CD8-positive, alpha-beta memory T cell (primary cell): ENCODE results near the gene AWAT2. TPM values are rescaled to one million over a fixed set of nuclear protein-coding genes. Genes with fewer than 3 reads are reported as not detected.

Source experiments
- CTCF ChIA-PET: fragments of 350-600 bp; sonication (Branson Sonifier 250); formaldehyde crosslinking; loops from one replicate; lab custom pipeline; 2021; ENCODE audit warnings: antibody characterized with exemption; lab: Charles Lee
- POLR2A ChIA-PET: fragments of 350-600 bp; sonication (Branson Sonifier 250); formaldehyde crosslinking; loops from one replicate; lab custom pipeline; 2021; ENCODE audit warnings: antibody characterized with exemption; lab: Charles Lee
- DNase-seq, 5 donors: peaks; one replicate each; pipeline versions ENCODE4 v3.0.0 to v3.0.0-alpha.2; 2020 to 2022; ENCODE audit warnings: mixed read lengths in 1 of 5
- H3K27ac ChIP-seq: one replicate; pipeline ENCODE4 v1.7.0; 2013; ENCODE audit warnings: low read depth, mild to moderate bottlenecking, low read length, moderate library complexity
- H3K27me3 ChIP-seq: 2 replicates; pipeline ENCODE4 v1.7.0; 2013; ENCODE audit warnings: low read length, mild to moderate bottlenecking; ENCODE audit not compliant: insufficient read depth, poor library complexity, severe bottlenecking
- H3K36me3 ChIP-seq: 2 replicates; pipeline ENCODE4 v1.7.0; 2013; ENCODE audit warnings: mild to moderate bottlenecking, low read length, moderate library complexity; ENCODE audit not compliant: insufficient read depth
- H3K4me1 ChIP-seq: 2 replicates; pipeline ENCODE4 v1.7.0; 2013; ENCODE audit warnings: mild to moderate bottlenecking, low read length, moderate library complexity; ENCODE audit not compliant: insufficient read depth
- H3K4me3 ChIP-seq: 2 replicates; pipeline ENCODE4 v1.7.0; 2013; ENCODE audit warnings: mild to moderate bottlenecking, low read length
- H3K9me3 ChIP-seq: 2 replicates; pipeline ENCODE4 v1.7.0; 2013; ENCODE audit warnings: mild to moderate bottlenecking, low read length
- H3K27ac Mint-ChIP-seq, 8 donors: one replicate each; pipeline ENCODE4 v1.8.0; 2020 to 2021; ENCODE audit warnings: mixed read lengths in 8 of 8, mild to moderate bottlenecking in 6 of 8, inconsistent platforms in 3 of 8, moderate library complexity in 3 of 8
- H3K27me3 Mint-ChIP-seq, 2 donors: one replicate each; pipeline ENCODE4 v1.8.0; 2020 to 2021; ENCODE audit warnings: mixed read lengths in 2 of 2, mild to moderate bottlenecking in 1 of 2, moderate library complexity in 1 of 2
- H3K36me3 Mint-ChIP-seq, 3 donors: one replicate each; pipeline ENCODE4 v1.8.0; 2020 to 2021; ENCODE audit warnings: mixed read lengths in 3 of 3, inconsistent platforms in 1 of 3, mild to moderate bottlenecking in 1 of 3
- H3K4me1 Mint-ChIP-seq, 3 donors: one replicate each; pipeline ENCODE4 v1.8.0; 2020 to 2021; ENCODE audit warnings: mixed read lengths in 3 of 3, inconsistent platforms in 1 of 3, mild to moderate bottlenecking in 1 of 3
- H3K4me3 Mint-ChIP-seq, 7 donors: one replicate each; pipeline ENCODE4 v1.8.0; 2020 to 2021; ENCODE audit warnings: mixed read lengths in 7 of 7, mild to moderate bottlenecking in 6 of 7, moderate library complexity in 4 of 7, inconsistent platforms in 2 of 7
- H3K9me3 Mint-ChIP-seq, 5 donors: one replicate each; pipeline ENCODE4 v1.8.0; 2020 to 2022; ENCODE audit warnings: mixed read lengths in 5 of 5, mild to moderate bottlenecking in 3 of 5, moderate library complexity in 2 of 5, inconsistent platforms in 1 of 5
- polyA plus RNA-seq: library from polyadenylated mRNA; unstranded; fragments of 300-500 nt; fragmentation: Illumina TruSeq; gene quantifications from one replicate; pipeline ENCODE4 v1.2.3, GENCODE V29; 2021
- total RNA-seq, 2 experiments: library from RNA; stranded (reverse); gene quantifications; one replicate each; pipeline ENCODE4 v1.2.3, GENCODE V29; 2021

AWAT2 gene
- total and polyA plus RNA-seq, 3 experiments from 2014 or later: not detected

- CTCF ChIA-PET: no interaction called here
- Histone ChIP-seq H3K27ac (no peak overlapping the region), H3K4me1 (no peaks in the 10 kb centered on the region), H3K27me3 (no peaks in the 10 kb centered on the region), H3K9me3 (no peaks in the 10 kb centered on the region), H3K4me3 (no peak overlapping the region), H3K36me3 (no peaks in the 10 kb centered on the region)
- DNase-seq: no peak
- H3K4me1 Mint-ChIP-seq: no peaks in the 10 kb centered on the region
- H3K27ac Mint-ChIP-seq: no peak overlapping the region
- POLR2A ChIA-PET: no interaction called here
- peaks cover 0 to 6% of the 10 kb centered on the region in 2 donors for H3K27me3 Mint-ChIP-seq
- H3K9me3 Mint-ChIP-seq: no peaks in the 10 kb centered on the region
- no peak overlapping the region for H3K4me3 Mint-ChIP-seq
- H3K36me3 Mint-ChIP-seq: no peaks in the 10 kb centered on the region
These were observed 11.2 kb downstream of the AWAT2 start for GRCh38 chrX:70038515-70038914.

- CTCF ChIA-PET: no interaction called here
- POLR2A ChIA-PET: no interaction called here
These were observed 15.1 kb downstream of the AWAT2 start for GRCh38 chrX:70034646-70035045.

GRCh38 chrX:70033348-70034051 lies 16.2 kb downstream of the AWAT2 start:
- peaks cover 2 to 13% (median 6%) of the 10 kb centered on the region in 3 donors for H3K4me1 Mint-ChIP-seq
- CTCF ChIA-PET: no interaction called here
- Histone ChIP-seq H3K4me3 (no peak overlapping the region), H3K9me3 (no peaks in the 10 kb centered on the region), H3K27me3 (no peaks in the 10 kb centered on the region), H3K4me1 (peaks cover 11% of the 10 kb centered on the region), H3K36me3 (no peaks in the 10 kb centered on the region), H3K27ac (no peak overlapping the region)
- H3K36me3 Mint-ChIP-seq: no peaks in the 10 kb centered on the region
- H3K9me3 Mint-ChIP-seq: no peaks in the 10 kb centered on the region
- peaks cover 3 to 11% of the 10 kb centered on the region in 2 donors for H3K27me3 Mint-ChIP-seq
- peak overlapping the region in 1 of 8 donors; percentile 12 for H3K27ac Mint-ChIP-seq
- POLR2A ChIA-PET: no interaction called here
- no peak for DNase-seq
- peak overlapping the region in 1 of 7 donors; percentile 57 for H3K4me3 Mint-ChIP-seq

More at GRCh38 chrX:70034646-70035045, 15.1 kb downstream of the AWAT2 start:
- no peak overlapping the region for H3K4me3 ChIP-seq
- H3K4me1 Mint-ChIP-seq: peaks cover 2 to 13% (median 6%) of the 10 kb centered on the region in 3 donors
- no peaks in the 10 kb centered on the region for H3K9me3 ChIP-seq
- H3K27ac Mint-ChIP-seq: peak overlapping the region in 3 of 8 donors; percentile 17 to 51 (median 39)
- no peak for DNase-seq
- no peaks in the 10 kb centered on the region for H3K9me3 Mint-ChIP-seq
- H3K27me3 ChIP-seq: no peaks in the 10 kb centered on the region
- H3K4me1 ChIP-seq: peaks cover 11% of the 10 kb centered on the region
- H3K36me3 Mint-ChIP-seq: no peaks in the 10 kb centered on the region
- no peak overlapping the region for H3K4me3 Mint-ChIP-seq
- H3K27me3 Mint-ChIP-seq: peaks cover 3 to 11% of the 10 kb centered on the region in 2 donors
- no peak overlapping the region for H3K27ac ChIP-seq
- H3K36me3 ChIP-seq: no peaks in the 10 kb centered on the region

GRCh38 chrX:70032792-70033191 lies 16.9 kb downstream of the AWAT2 start:
- H3K27me3 ChIP-seq: no peaks in the 10 kb centered on the region
- no peak overlapping the region for H3K4me3 ChIP-seq
- Mint-ChIP-seq H3K27me3 (peaks cover 3 to 11% of the 10 kb centered on the region in 2 donors), H3K4me3 (no peak overlapping the region), H3K9me3 (no peaks in the 10 kb centered on the region), H3K4me1 (peaks cover 2 to 13% (median 6%) of the 10 kb centered on the region in 3 donors), H3K27ac (no peak overlapping the region), H3K36me3 (no peaks in the 10 kb centered on the region)
- ChIA-PET CTCF (no interaction called here), POLR2A (no interaction called here)
- H3K36me3 ChIP-seq: no peaks in the 10 kb centered on the region
- no peak for DNase-seq
- no peaks in the 10 kb centered on the region for H3K9me3 ChIP-seq
- H3K4me1 ChIP-seq: peaks cover 11% of the 10 kb centered on the region
- H3K27ac ChIP-seq: no peak overlapping the region

GRCh38 chrX:70030301-70030767 lies 19.4 kb downstream of the AWAT2 start:
- no peak overlapping the region for H3K4me3 ChIP-seq
- ChIA-PET POLR2A (no interaction called here), CTCF (interaction anchor here (0.7 to 1.1 kb wide), 2 partner anchors 403 to 413 kb away, joined by 3 read pairs; no protein-coding TSS in a partner anchor)
- no peaks in the 10 kb centered on the region for H3K36me3 ChIP-seq
- no peaks in the 10 kb centered on the region for H3K9me3 ChIP-seq
- peak overlapping the region in 2 of 8 donors; percentile 4 to 21 for H3K27ac Mint-ChIP-seq
- H3K27me3 Mint-ChIP-seq: peaks cover 3 to 17% of the 10 kb centered on the region in 2 donors
- H3K9me3 Mint-ChIP-seq: no peaks in the 10 kb centered on the region
- H3K27me3 ChIP-seq: no peaks in the 10 kb centered on the region
- H3K4me1 ChIP-seq: peaks cover 20% of the 10 kb centered on the region
- no peak overlapping the region for H3K27ac ChIP-seq
- DNase-seq: peak in 4 of 5 donors; percentile 3 to 33 (median 15)
- H3K4me3 Mint-ChIP-seq: peak overlapping the region in 1 of 7 donors; percentile 19
- H3K36me3 Mint-ChIP-seq: no peaks in the 10 kb centered on the region
- H3K4me1 Mint-ChIP-seq: peaks cover 18 to 29% (median 23%) of the 10 kb centered on the region in 3 donors

GRCh38 chrX:70029863-70030262 lies 19.9 kb downstream of the AWAT2 start:
- no peaks in the 10 kb centered on the region for H3K9me3 ChIP-seq
- no peak overlapping the region for H3K27ac ChIP-seq
- H3K4me1 Mint-ChIP-seq: peaks cover 18 to 34% (median 23%) of the 10 kb centered on the region in 3 donors
- ChIA-PET POLR2A (no interaction called here), CTCF (interaction anchor here (1.1 kb wide), 1 partner anchor 402 kb away, joined by 3 read pairs; no protein-coding TSS in a partner anchor)
- no peak overlapping the region for H3K27ac Mint-ChIP-seq
- no peak overlapping the region for H3K4me3 ChIP-seq
- peaks cover 3 to 16% of the 10 kb centered on the region in 2 donors for H3K27me3 Mint-ChIP-seq
- H3K36me3 ChIP-seq: no peaks in the 10 kb centered on the region
- H3K4me1 ChIP-seq: peaks cover 20% of the 10 kb centered on the region
- no peak overlapping the region for H3K4me3 Mint-ChIP-seq
- no peaks in the 10 kb centered on the region for H3K27me3 ChIP-seq
- no peaks in the 10 kb centered on the region for H3K36me3 Mint-ChIP-seq
- no peak for DNase-seq
- no peaks in the 10 kb centered on the region for H3K9me3 Mint-ChIP-seq

- Histone ChIP-seq H3K9me3 (no peaks in the 10 kb centered on the region), H3K4me1 (peaks cover 20% of the 10 kb centered on the region), H3K4me3 (no peak overlapping the region), H3K27ac (no peak overlapping the region), H3K27me3 (no peaks in the 10 kb centered on the region), H3K36me3 (no peaks in the 10 kb centered on the region)
- Mint-ChIP-seq H3K4me1 (peaks cover 18 to 37% (median 23%) of the 10 kb centered on the region in 3 donors), H3K9me3 (no peaks in the 10 kb centered on the region), H3K4me3 (peak overlapping the region in 1 of 7 donors; percentile 8), H3K36me3 (no peaks in the 10 kb centered on the region), H3K27ac (no peak overlapping the region), H3K27me3 (peaks cover 3 to 12% of the 10 kb centered on the region in 2 donors)
- POLR2A ChIA-PET: no interaction called here
- DNase-seq: no peak
- CTCF ChIA-PET: no interaction called here
These were observed 22.9 kb downstream of the AWAT2 start for GRCh38 chrX:70026851-70027200.

GRCh38 chrX:70026112-70026850 lies 23.5 kb downstream of the AWAT2 start:
- CTCF ChIA-PET: no interaction called here
- peaks cover 3 to 8% of the 10 kb centered on the region in 2 donors for H3K27me3 Mint-ChIP-seq
- no peaks in the 10 kb centered on the region for H3K36me3 Mint-ChIP-seq
- Histone ChIP-seq H3K4me1 (peaks cover 17% of the 10 kb centered on the region), H3K27me3 (no peaks in the 10 kb centered on the region), H3K4me3 (no peak overlapping the region), H3K9me3 (no peaks in the 10 kb centered on the region), H3K36me3 (no peaks in the 10 kb centered on the region), H3K27ac (no peak overlapping the region)
- peak overlapping the region in 1 of 8 donors; percentile 8 for H3K27ac Mint-ChIP-seq
- H3K4me3 Mint-ChIP-seq: peak overlapping the region in 2 of 7 donors; percentile 10 to 20
- H3K9me3 Mint-ChIP-seq: no peaks in the 10 kb centered on the region
- peaks cover 18 to 37% (median 23%) of the 10 kb centered on the region in 3 donors for H3K4me1 Mint-ChIP-seq
- DNase-seq: no peak
- POLR2A ChIA-PET: no interaction called here
